ENCODE measurements around the gene TBC1D9.

- TF ChIP-seq CTCF (IDR thresholded peaks at IDR 0.05; ENCODE audit: insufficient read depth, low read length, poor library complexity, severe bottlenecking) (no peak), EZH2phosphoT487 (conservative IDR thresholded peaks at IDR 0.05; ENCODE audit: low read length) (no peak)
Measured at GRCh38 chr4:140702096-140702757, 54.0 kb downstream of the TBC1D9 start.

Measured in SU-DHL-6 (cell line).